ENCODE measurements around the gene PNPLA5. TPM values are rescaled to one million over a fixed set of nuclear protein-coding genes. Genes with fewer than 3 reads are reported as not detected.

PNPLA5 gene
- total RNA-seq, 1 donor from 2014 or later = not detected

Other genes starting within 250 kb of the PNPLA5 start
- gene EFCAB6, start 79.7 kb downstream of the PNPLA5 start, total RNA-seq = 0.23 and 2.7 TPM in 2 replicates
- gene SULT4A1, start 29.5 kb downstream of the PNPLA5 start, total RNA-seq = 0.19 and 1.5 TPM in 2 replicates
- 4.6 and 6.2 TPM in 2 replicates for gene PNPLA3, start 31.8 kb upstream of the PNPLA5 start, total RNA-seq
- gene SAMM50, start 63.4 kb upstream of the PNPLA5 start, total RNA-seq = 47.7 and 54.8 TPM in 2 replicates
- 118 and 222 TPM in 2 replicates for gene PARVB, start 132.3 kb upstream of the PNPLA5 start, total RNA-seq